Fibroblast of skin of left quadriceps (primary cell): ENCODE measurements around the gene TTC17.
"Not testable (repeated sequence)": the region's sequence is repeated elsewhere in the genome, so short reads cannot be mapped to it uniquely, and the experiment has no call there.

Experiments used
- DNase-seq, 2 experiments: peaks; one replicate each; pipeline ENCODE4 v3.0.0-alpha.2; 2013; ENCODE audit warnings: low read depth in 2 of 2

Gene TTC17

GRCh38 chr11:43381802-43382201 is 23.1 kb downstream of the TTC17 start:
- no peak for DNase-seq

GRCh38 chr11:43382614-43383013 is 23.9 kb downstream of the TTC17 start:
- no peak for DNase-seq

- DNase-seq = no peak
Measured at GRCh38 chr11:43384393-43384792, 25.7 kb downstream of the TTC17 start.

- DNase-seq = no peak
Measured at GRCh38 chr11:43392713-43393112, 34.0 kb downstream of the TTC17 start.

- no peak for DNase-seq
Measured at GRCh38 chr11:43393765-43394355, 35.1 kb downstream of the TTC17 start.

GRCh38 chr11:43396617-43397016 is 37.9 kb downstream of the TTC17 start:
- no peak for DNase-seq

GRCh38 chr11:43397251-43397650 is 38.5 kb downstream of the TTC17 start:
- DNase-seq = no peak

GRCh38 chr11:43399983-43400630 is 41.4 kb downstream of the TTC17 start:
- no peak for DNase-seq

- no peak for DNase-seq
Measured at GRCh38 chr11:43401252-43401651, 42.5 kb downstream of the TTC17 start.

GRCh38 chr11:43401811-43402210 is 43.1 kb downstream of the TTC17 start:
- not testable (repeated sequence) for DNase-seq

GRCh38 chr11:43403357-43404231 is 44.9 kb downstream of the TTC17 start:
- DNase-seq = no peak

GRCh38 chr11:43404406-43404805 is 45.7 kb downstream of the TTC17 start:
- no peak for DNase-seq

GRCh38 chr11:43404836-43405479 is 46.2 kb downstream of the TTC17 start:
- no peak for DNase-seq

GRCh38 chr11:43408277-43408676 is 49.6 kb downstream of the TTC17 start:
- DNase-seq = no peak

GRCh38 chr11:43410394-43410793 is 51.7 kb downstream of the TTC17 start:
- DNase-seq = no peak

- no peak for DNase-seq
Measured at GRCh38 chr11:43418197-43418596, 59.5 kb downstream of the TTC17 start.

GRCh38 chr11:43419460-43419859 is 60.7 kb downstream of the TTC17 start:
- peak in 1 of 2 experiments; percentile 6 for DNase-seq

- DNase-seq = no peak
Measured at GRCh38 chr11:43427971-43428370, 69.3 kb downstream of the TTC17 start.

- DNase-seq = not testable (repeated sequence)
Measured at GRCh38 chr11:43430916-43431315, 72.2 kb downstream of the TTC17 start.

GRCh38 chr11:43434893-43435292 is 76.2 kb downstream of the TTC17 start:
- DNase-seq = no peak

- DNase-seq = no peak
Measured at GRCh38 chr11:43440486-43440885, 81.8 kb downstream of the TTC17 start.

- no peak for DNase-seq
Measured at GRCh38 chr11:43443811-43444210, 85.1 kb downstream of the TTC17 start.
